Gastrocnemius medialis (tissue), 4 donors: ENCODE results near the gene DNAJA1.

Source experiments
- CTCF ChIP-seq, 5 experiments: fragments of 450-650 bp in 3 of 5; fragments of 200-600 bp in 2 of 5; sonication (generic) in 2 of 5; IDR thresholded peaks in 4 of 5; conservative IDR thresholded peaks in 1 of 5; 1 replicate in 4 of 5; 2 replicates in 1 of 5; pipeline ENCODE4 v1.5.1; 2016 to 2019; ENCODE audit warnings: antibody characterized with exemption in 5 of 5, mild to moderate bottlenecking in 3 of 5, moderate library complexity in 3 of 5
- POLR2A ChIP-seq, 2 donors: fragments of 450-650 bp; IDR thresholded peaks; one replicate each; pipeline ENCODE4 v1.6.1; 2017; ENCODE audit warnings: antibody characterized with exemption in 2 of 2, mild to moderate bottlenecking in 2 of 2, moderate library complexity in 2 of 2

GRCh38 chr9:33023661-33024060 lies 1.4 kb upstream of the DNAJA1 start:
- TF ChIP-seq CTCF (IDR thresholded peaks at IDR 0.05 in 4 of 5, conservative IDR thresholded peaks at IDR 0.05 in 1 of 5) (no peak), POLR2A (IDR thresholded peaks at IDR 0.05) (no peak)
